Upper lobe of left lung (tissue), 4 donors: Measurements from ENCODE around the gene COL4A6.

Experiments used
- CTCF ChIP-seq, 6 experiments: fragments of 450-650 bp in 4 of 6; fragments of 200-600 bp in 2 of 6; sonication (generic) in 2 of 6; IDR thresholded peaks; one replicate each; pipeline ENCODE4 v1.5.1; 2016 to 2019; ENCODE audit warnings: antibody characterized with exemption in 6 of 6
- EP300 ChIP-seq, 4 donors: sonication (generic); formaldehyde crosslinking; IDR thresholded peaks; one replicate each; pipeline ENCODE4 v1.5.1; 2017; ENCODE audit warnings: antibody characterized with exemption in 4 of 4, control low read depth in 2 of 4
- POLR2A ChIP-seq, 4 donors: fragments of 450-650 bp; IDR thresholded peaks; one replicate each; pipeline ENCODE4 v1.5.1; 2016 to 2017; ENCODE audit warnings: antibody characterized with exemption in 4 of 4, mild to moderate bottlenecking in 2 of 4

DNA sequence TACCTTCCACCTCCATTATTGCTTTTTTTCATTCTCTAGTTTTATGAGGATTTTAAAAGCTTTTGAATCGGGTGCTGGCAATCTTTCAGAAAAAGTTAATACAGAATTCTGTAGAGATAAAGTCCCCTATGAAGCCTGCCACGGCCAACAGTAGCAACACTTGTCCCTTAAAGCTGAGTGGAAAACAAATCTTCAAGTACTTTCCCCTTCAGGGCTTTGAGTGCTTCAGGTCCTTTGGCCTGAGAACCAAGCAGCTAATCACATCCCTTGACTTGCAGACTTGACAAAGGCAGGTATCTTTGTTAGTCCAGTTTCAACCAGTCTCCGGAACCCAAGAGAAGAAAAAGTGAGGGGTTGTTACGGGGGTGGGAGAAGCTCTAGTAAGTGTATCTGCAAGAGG lies 202.2 kb downstream of the COL4A6 start:
- no peak for TF ChIP-seq CTCF (IDR thresholded peaks at IDR 0.05)
- no peak for TF ChIP-seq EP300 (IDR thresholded peaks at IDR 0.05)
- TF ChIP-seq POLR2A (IDR thresholded peaks at IDR 0.05): no peak
